ENCODE measurements around the gene AQR. TPM values are rescaled to one million over a fixed set of nuclear protein-coding genes. Genes with fewer than 3 reads are reported as not detected.

AQR gene
- 21.9 TPM for total RNA-seq

DNA sequence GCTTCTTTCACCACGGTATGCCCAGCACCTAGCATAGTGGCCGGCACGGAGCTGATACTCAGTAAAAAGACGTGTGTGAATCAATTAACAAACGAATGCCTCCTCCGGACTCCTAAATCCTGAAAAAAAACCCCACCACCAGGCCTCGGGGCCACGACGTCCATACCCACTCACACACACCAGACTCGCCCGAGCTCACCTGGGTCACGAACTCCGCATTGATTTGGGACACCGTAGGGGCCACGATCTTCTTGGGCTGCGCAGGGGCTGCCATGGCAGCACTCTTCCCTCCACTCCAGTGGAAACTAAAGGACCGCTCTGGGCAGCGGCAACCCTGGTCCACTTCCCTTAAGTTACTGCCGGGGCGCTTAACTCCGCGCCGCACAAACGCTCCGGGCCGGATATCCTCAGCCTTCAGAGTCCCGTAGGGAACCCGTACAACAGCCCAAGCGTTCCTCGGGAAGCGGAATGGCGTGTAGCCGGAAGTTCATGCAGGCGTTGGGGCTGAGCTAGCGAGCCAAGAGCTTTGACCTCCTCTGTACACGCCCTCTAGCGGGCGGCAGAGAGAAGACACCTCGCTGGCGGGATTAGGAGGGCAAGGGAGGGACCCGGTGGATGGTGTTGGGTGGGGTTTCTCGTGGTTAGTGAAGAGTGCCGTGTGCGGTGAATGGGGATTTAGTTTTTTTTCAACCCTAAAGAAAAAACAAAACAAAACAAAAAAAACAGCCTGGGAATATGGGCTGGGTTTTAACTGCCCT, at the start of gene AQR:
TSS of gene AQR (minus strand) at position 403 of the 758 bp plus-strand sequence. CDS start at position 274, 129 bp downstream.
- DNase-seq (ENCODE audit: extremely low spot score in 2 of 2) = peak in 1 of 2 donors; percentile 98
- Histone ChIP-seq H3K9me3 (no peaks in the 10 kb centered on the region), H3K27me3 (no peaks in the 10 kb centered on the region), H3K36me3 (no peaks in the 10 kb centered on the region), H3K4me1 (peaks cover 34% of the 10 kb centered on the region), H3K4me3 (peak within 1 kb of the TSS; percentile 71 to 90), H3K27ac (peak within 1 kb of the TSS; percentile 71)
- intact Hi-C loops (cut with DNase I) = no loop called here
- TF ChIP-seq POLR2AphosphoS5 (IDR thresholded peaks at IDR 0.05; ENCODE audit: insufficient read depth in 1 of 2, low read depth in 1 of 2) (peak; percentile 87 to 94), POLR2A (IDR thresholded peaks at IDR 0.05) (peak in 1 of 2 donors; percentile 16)
- TF ChIP-seq, protein P1, sequence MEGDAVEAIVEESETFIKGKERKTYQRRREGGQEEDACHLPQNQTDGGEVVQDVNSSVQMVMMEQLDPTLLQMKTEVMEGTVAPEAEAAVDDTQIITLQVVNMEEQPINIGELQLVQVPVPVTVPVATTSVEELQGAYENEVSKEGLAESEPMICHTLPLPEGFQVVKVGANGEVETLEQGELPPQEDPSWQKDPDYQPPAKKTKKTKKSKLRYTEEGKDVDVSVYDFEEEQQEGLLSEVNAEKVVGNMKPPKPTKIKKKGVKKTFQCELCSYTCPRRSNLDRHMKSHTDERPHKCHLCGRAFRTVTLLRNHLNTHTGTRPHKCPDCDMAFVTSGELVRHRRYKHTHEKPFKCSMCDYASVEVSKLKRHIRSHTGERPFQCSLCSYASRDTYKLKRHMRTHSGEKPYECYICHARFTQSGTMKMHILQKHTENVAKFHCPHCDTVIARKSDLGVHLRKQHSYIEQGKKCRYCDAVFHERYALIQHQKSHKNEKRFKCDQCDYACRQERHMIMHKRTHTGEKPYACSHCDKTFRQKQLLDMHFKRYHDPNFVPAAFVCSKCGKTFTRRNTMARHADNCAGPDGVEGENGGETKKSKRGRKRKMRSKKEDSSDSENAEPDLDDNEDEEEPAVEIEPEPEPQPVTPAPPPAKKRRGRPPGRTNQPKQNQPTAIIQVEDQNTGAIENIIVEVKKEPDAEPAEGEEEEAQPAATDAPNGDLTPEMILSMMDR (IDR thresholded peaks at IDR 0.05) = peak; percentile 19 to 87 (median 79)

DNA sequence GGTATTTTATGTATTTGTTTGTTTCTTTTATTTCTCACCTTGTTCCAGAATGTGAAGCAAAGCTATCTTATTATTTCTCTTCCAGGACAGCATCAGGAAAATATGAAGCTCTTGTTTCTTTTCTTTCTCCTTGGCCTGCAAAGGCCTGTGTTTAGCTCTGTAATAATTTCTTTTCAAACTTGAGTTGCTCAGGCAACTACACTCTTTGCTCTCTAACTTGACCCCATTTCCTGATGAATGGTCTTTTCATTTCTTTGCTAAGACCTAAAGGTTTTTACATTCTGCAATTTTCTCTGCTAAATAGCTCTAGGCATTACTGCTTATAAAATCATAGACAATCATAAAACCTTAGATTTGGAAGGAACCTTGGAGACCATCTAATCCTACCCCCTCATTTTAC, 44.7 kb upstream of the AQR start:
- no peak overlapping the region for H3K4me3 ChIP-seq
- no peaks in the 10 kb centered on the region for H3K27me3 ChIP-seq
- intact Hi-C loops (cut with DNase I) = no loop called here
- no peaks in the 10 kb centered on the region for H3K4me1 ChIP-seq
- no peak for DNase-seq (ENCODE audit: extremely low spot score in 2 of 2)
- no peaks in the 10 kb centered on the region for H3K9me3 ChIP-seq
- TF ChIP-seq, protein P1 (IDR thresholded peaks at IDR 0.05) = no peak
- TF ChIP-seq POLR2AphosphoS5 (IDR thresholded peaks at IDR 0.05; ENCODE audit: insufficient read depth in 1 of 2, low read depth in 1 of 2) (no peak), POLR2A (IDR thresholded peaks at IDR 0.05) (no peak)
- H3K36me3 ChIP-seq = no peaks in the 10 kb centered on the region
- no peak overlapping the region for H3K27ac ChIP-seq

DNA sequence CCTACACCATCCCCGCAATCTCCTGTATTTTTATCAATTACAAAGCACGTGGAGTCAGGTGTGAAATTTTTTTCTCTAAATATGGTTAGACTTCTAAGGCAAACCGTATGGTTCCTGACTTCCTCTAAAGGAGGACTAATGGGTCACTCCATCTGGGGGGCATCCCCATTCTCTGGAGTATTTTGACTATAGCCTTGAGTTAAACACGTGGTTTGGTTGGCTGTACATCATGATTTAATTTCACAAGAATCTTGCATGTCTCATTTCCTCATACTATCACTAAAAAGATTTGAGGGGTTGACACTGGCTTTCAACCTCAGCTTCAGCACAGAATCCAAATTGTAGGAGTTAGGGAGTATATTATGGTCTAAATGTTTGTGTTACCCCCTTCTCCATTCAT, 43.8 kb upstream of the AQR start:
- TF ChIP-seq POLR2A (IDR thresholded peaks at IDR 0.05) (no peak), POLR2AphosphoS5 (IDR thresholded peaks at IDR 0.05; ENCODE audit: insufficient read depth in 1 of 2, low read depth in 1 of 2) (no peak)
- TF ChIP-seq, protein P1 (IDR thresholded peaks at IDR 0.05) = no peak
- DNase-seq (ENCODE audit: extremely low spot score in 2 of 2) = no peak
- H3K4me3 ChIP-seq = no peak overlapping the region
- H3K4me1 ChIP-seq = no peaks in the 10 kb centered on the region
- no peak overlapping the region for H3K27ac ChIP-seq
- no peaks in the 10 kb centered on the region for H3K27me3 ChIP-seq
- H3K9me3 ChIP-seq = no peaks in the 10 kb centered on the region
- intact Hi-C loops (cut with DNase I) = no loop called here
- no peaks in the 10 kb centered on the region for H3K36me3 ChIP-seq

- H3K4me1 ChIP-seq = no peaks in the 10 kb centered on the region
- DNase-seq (ENCODE audit: extremely low spot score in 2 of 2) = no peak
Measured at GRCh38 chr15:35007397-35007796, 37.9 kb upstream of the AQR start.

More at GRCh38 chr15:35007397-35007796, 37.9 kb upstream of the AQR start:
- Histone ChIP-seq H3K36me3 (no peaks in the 10 kb centered on the region), H3K27me3 (no peaks in the 10 kb centered on the region), H3K9me3 (no peaks in the 10 kb centered on the region), H3K4me3 (no peak overlapping the region), H3K27ac (no peak overlapping the region)
- intact Hi-C loops (cut with DNase I) = no loop called here
- TF ChIP-seq, protein P1 (IDR thresholded peaks at IDR 0.05) = no peak
- TF ChIP-seq POLR2AphosphoS5 (IDR thresholded peaks at IDR 0.05; ENCODE audit: insufficient read depth in 1 of 2, low read depth in 1 of 2) (no peak), POLR2A (IDR thresholded peaks at IDR 0.05) (no peak)
